Body of pancreas (tissue), 4 donors: ENCODE results near the gene YES1.

Experiments used
- POLR2A ChIP-seq, 3 donors: fragments of 450-650 bp; IDR thresholded peaks; one replicate each; pipeline ENCODE4 v1.6.1; 2016; ENCODE audit warnings: antibody characterized with exemption in 3 of 3, mild to moderate bottlenecking in 2 of 3
- TF ChIP-seq, protein P1 (sequence below), 7 experiments: fragments of 450-650 bp in 4 of 7; fragments of 200-600 bp in 3 of 7; sonication (generic) in 3 of 7; IDR thresholded peaks; one replicate each; pipeline ENCODE4 v1.5.1; 2016 to 2019; ENCODE audit warnings: antibody characterized with exemption in 7 of 7

GRCh38 chr18:680392-680791, 131.7 kb downstream of the YES1 start:
- TF ChIP-seq, protein P1, sequence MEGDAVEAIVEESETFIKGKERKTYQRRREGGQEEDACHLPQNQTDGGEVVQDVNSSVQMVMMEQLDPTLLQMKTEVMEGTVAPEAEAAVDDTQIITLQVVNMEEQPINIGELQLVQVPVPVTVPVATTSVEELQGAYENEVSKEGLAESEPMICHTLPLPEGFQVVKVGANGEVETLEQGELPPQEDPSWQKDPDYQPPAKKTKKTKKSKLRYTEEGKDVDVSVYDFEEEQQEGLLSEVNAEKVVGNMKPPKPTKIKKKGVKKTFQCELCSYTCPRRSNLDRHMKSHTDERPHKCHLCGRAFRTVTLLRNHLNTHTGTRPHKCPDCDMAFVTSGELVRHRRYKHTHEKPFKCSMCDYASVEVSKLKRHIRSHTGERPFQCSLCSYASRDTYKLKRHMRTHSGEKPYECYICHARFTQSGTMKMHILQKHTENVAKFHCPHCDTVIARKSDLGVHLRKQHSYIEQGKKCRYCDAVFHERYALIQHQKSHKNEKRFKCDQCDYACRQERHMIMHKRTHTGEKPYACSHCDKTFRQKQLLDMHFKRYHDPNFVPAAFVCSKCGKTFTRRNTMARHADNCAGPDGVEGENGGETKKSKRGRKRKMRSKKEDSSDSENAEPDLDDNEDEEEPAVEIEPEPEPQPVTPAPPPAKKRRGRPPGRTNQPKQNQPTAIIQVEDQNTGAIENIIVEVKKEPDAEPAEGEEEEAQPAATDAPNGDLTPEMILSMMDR (IDR thresholded peaks at IDR 0.05): no peak
- no peak for TF ChIP-seq POLR2A (IDR thresholded peaks at IDR 0.05)
